Ovary (tissue), 9 donors: Measurements from ENCODE around the gene ACSS2. TPM values are rescaled to one million over a fixed set of nuclear protein-coding genes. Genes with fewer than 3 reads are reported as not detected.
"Not testable (repeated sequence)": the region's sequence is repeated elsewhere in the genome, so short reads cannot be mapped to it uniquely, and the experiment has no call there.

Source experiments
- DNase-seq, 5 donors: peaks; one replicate each; pipeline ENCODE4 v3.0.0-alpha.2; 2019 to 2020
- H3K27ac ChIP-seq, 2 donors: fragments of 200-600 bp; one replicate each; pipeline versions ENCODE4 v1.5.1 to v1.8.0; 2019 to 2022
- H3K27me3 ChIP-seq: fragments of 200-600 bp; one replicate; pipeline ENCODE4 v1.8.0; 2022
- H3K36me3 ChIP-seq: fragments of 200-600 bp; sonication (generic); one replicate; pipeline ENCODE4 v1.5.1; 2019
- H3K4me1 ChIP-seq: one replicate; pipeline ENCODE4 v1.8.1; 2013; ENCODE audit warnings: mild to moderate bottlenecking, moderate library complexity; ENCODE audit not compliant: insufficient read depth
- H3K4me3 ChIP-seq: fragments of 200-600 bp; sonication (generic); one replicate; pipeline ENCODE4 v1.5.1; 2017
- H3K9me3 ChIP-seq, 2 donors: fragments of 200-600 bp in 1 of 2; sonication (generic) in 1 of 2; one replicate each; pipeline versions ENCODE4 v1.5.1 to v1.8.1; 2013 to 2019; ENCODE audit warnings: mild to moderate bottlenecking in 1 of 2, moderate library complexity in 1 of 2
- CTCF ChIP-seq, 3 donors: fragments of 450-650 bp in 2 of 3; fragments of 200-600 bp in 1 of 3; IDR thresholded peaks; one replicate each; pipeline versions ENCODE4 v1.5.1 to v1.8.0; 2016 to 2022; ENCODE audit warnings: antibody characterized with exemption in 3 of 3, mild to moderate bottlenecking in 1 of 3
- EP300 ChIP-seq: sonication (generic); formaldehyde crosslinking; IDR thresholded peaks from one replicate; pipeline ENCODE4 v1.6.1; 2017; ENCODE audit warnings: antibody characterized with exemption
- POLR2A ChIP-seq: fragments of 450-650 bp; IDR thresholded peaks from one replicate; pipeline ENCODE4 v1.6.1; 2017; ENCODE audit warnings: antibody characterized with exemption, mild to moderate bottlenecking, moderate library complexity
- WGBS, 3 donors: extraction: QIAGEN DNeasy Blood & Tissue Kit in 1 of 3; methylation state at CpG; one replicate each; pipeline versions ENCODE4 v1.1.5 to v1.1.7; 2013 to 2017; 5-methylcytosine and 5-hydroxymethylcytosine counted together
- intact Hi-C, 4 donors: fragments of 100-400 bp; cut with DNase I; formaldehyde crosslinking; loops; one replicate each; pipeline versions ENCODE4 v1.11.0 to v1.15.1; 2022 to 2023
- polyA plus RNA-seq, 2 donors: library from polyadenylated mRNA; stranded (reverse); fragments of 200-250 nt in 1 of 2; fragments of 350-450 nt in 1 of 2; fragmentation: Illumina TruSeq in 1 of 2; extraction: RNeasy Lipid Tissue Mini Kit (QIAGEN cat#74804) in 1 of 2; gene quantifications; one replicate each; pipeline ENCODE4 v1.2.3, GENCODE V29; 2013 to 2014
- total RNA-seq, 7 donors: library from RNA; depleted of rRNA in 2 of 7; stranded (reverse); fragments of >200 nt in 2 of 7; fragmentation: NEBNext Ultra II Directional in 3 of 7; extraction: Animal tissue kit (Norgen Biotek cat#: 25700) in 3 of 7; gene quantifications; one replicate each; pipeline versions ENCODE4 v1.1.0 to v1.2.4, GENCODE V29; 2016 to 2023
- donor health status: DM: no; HTN: no; CAD: no; lungs with moderate emphysema.
- donor health status: DM: no; HTN: no; CAD: no.
- donor health status: Bipolar disorder and iron deficiency.
- donor health status: DM: yes; HTN: yes; CAD: no.
- donor health status: DM: no; HTN: no; CAD: no.
- donor health status: DM: yes; HTN: yes; CAD: no.

ACSS2 gene
- total and polyA plus RNA-seq, 9 donors: 25.3 to 59.7 (median 39.1) TPM

GRCh38 chr20:34896086-34896621, 19.7 kb downstream of the ACSS2 start:
- intact Hi-C loops: no loop called here
- Histone ChIP-seq H3K4me3 (no peak overlapping the region), H3K9me3 (no peaks in the 10 kb centered on the region), H3K4me1 (no peaks in the 10 kb centered on the region), H3K27ac (no peak overlapping the region), H3K36me3 (no peaks in the 10 kb centered on the region), H3K27me3 (no peaks in the 10 kb centered on the region)
- no peak for TF ChIP-seq CTCF (IDR thresholded peaks at IDR 0.05)
- no peak for TF ChIP-seq EP300
- no peak for TF ChIP-seq POLR2A
- no peak for DNase-seq
- 63 to 80% (median 78%) methylated on average over 1 of the region's 1 CpG for WGBS, 3 donors

- DNase-seq, intact Hi-C loops, H3K27me3 ChIP-seq, H3K4me1 ChIP-seq, H3K27ac ChIP-seq, H3K9me3 ChIP-seq, H3K36me3 ChIP-seq, H3K4me3 ChIP-seq: not testable (repeated sequence)
- 85 to 92% (median 86%) methylated on average over 2 to 3 of the region's 3 CpGs for WGBS, 3 donors
These were observed 21.7 kb downstream of the ACSS2 start for GRCh38 chr20:34898129-34898528.

- H3K36me3 ChIP-seq, DNase-seq, H3K27ac ChIP-seq, H3K4me1 ChIP-seq, intact Hi-C loops, H3K4me3 ChIP-seq, H3K9me3 ChIP-seq, H3K27me3 ChIP-seq: not testable (repeated sequence)
- WGBS, 3 donors: 80 to 90% (median 88%) methylated on average over 6 to 26 of the region's 26 CpGs
These were observed 22.3 kb downstream of the ACSS2 start for GRCh38 chr20:34898731-34899130.

GRCh38 chr20:34904202-34904621, 27.8 kb downstream of the ACSS2 start:
- Histone ChIP-seq H3K4me1 (peaks cover 8% of the 10 kb centered on the region), H3K9me3 (no peaks in the 10 kb centered on the region), H3K27ac (no peak overlapping the region), H3K36me3 (no peaks in the 10 kb centered on the region), H3K27me3 (no peaks in the 10 kb centered on the region), H3K4me3 (no peak overlapping the region)
- intact Hi-C loops: no loop called here
- TF ChIP-seq POLR2A (no peak), CTCF (IDR thresholded peaks at IDR 0.05) (no peak), EP300 (no peak)
- WGBS, 3 donors: 29 to 30% (median 30%) methylated on average over 3 of the region's 3 CpGs
- DNase-seq: peak in 1 of 5 donors; percentile 22

GRCh38 chr20:34907616-34908469, 31.4 kb downstream of the ACSS2 start:
- peak overlapping the region; percentile 8 to 37 for H3K27ac ChIP-seq
- no peak overlapping the region for H3K4me3 ChIP-seq
- intact Hi-C loops: no loop called here
- no peaks in the 10 kb centered on the region for H3K36me3 ChIP-seq
- peaks cover 8% of the 10 kb centered on the region for H3K4me1 ChIP-seq
- no peaks in the 10 kb centered on the region for H3K9me3 ChIP-seq
- TF ChIP-seq CTCF (IDR thresholded peaks at IDR 0.05) (no peak), EP300 (no peak), POLR2A (no peak)
- WGBS, 3 donors: 25 to 33% (median 32%) methylated on average over 7 of the region's 7 CpGs
- no peaks in the 10 kb centered on the region for H3K27me3 ChIP-seq
- DNase-seq: peak; percentile 39 to 72 (median 54)
